Measurements from ENCODE around the gene ZAP70. TPM values are rescaled to one million over a fixed set of nuclear protein-coding genes. Genes with fewer than 3 reads are reported as not detected.

ZAP70 gene
- total and polyA plus RNA-seq, 2 of the 13 experiments (the other 11 are each of a cell fraction or from before 2014, with no cell fraction given), result 0.51 to 4.0 TPM

DNA sequence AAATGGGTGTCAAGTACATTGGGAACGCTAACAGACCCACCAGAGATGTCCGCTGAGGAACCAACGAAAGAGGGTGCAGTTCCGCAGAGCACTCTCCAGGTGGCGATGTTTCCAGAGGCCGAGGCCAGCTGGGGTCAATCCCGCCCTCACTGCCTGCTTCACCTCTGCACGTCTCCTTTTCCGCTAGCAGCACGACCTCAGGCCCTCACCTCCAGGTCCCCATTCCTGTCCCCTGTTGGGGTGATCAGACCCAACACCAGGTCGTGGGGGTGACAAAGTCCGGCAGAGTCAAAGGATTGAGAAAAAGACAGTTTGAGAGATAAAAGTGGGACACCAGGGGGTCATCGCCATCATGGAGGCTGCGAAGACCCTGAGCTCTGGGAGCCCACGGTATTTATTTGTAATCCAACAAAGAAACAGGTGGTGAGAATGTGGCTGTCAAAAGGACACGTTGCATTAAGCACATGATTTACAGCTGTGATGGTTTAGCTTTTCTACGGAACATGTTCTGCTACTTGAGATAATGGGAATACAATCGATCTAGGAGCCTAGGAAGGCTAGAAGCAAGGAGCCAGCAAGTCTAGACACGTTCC lies 27.3 kb downstream of the ZAP70 start (continued):
- TF ChIP-seq, protein P1, sequence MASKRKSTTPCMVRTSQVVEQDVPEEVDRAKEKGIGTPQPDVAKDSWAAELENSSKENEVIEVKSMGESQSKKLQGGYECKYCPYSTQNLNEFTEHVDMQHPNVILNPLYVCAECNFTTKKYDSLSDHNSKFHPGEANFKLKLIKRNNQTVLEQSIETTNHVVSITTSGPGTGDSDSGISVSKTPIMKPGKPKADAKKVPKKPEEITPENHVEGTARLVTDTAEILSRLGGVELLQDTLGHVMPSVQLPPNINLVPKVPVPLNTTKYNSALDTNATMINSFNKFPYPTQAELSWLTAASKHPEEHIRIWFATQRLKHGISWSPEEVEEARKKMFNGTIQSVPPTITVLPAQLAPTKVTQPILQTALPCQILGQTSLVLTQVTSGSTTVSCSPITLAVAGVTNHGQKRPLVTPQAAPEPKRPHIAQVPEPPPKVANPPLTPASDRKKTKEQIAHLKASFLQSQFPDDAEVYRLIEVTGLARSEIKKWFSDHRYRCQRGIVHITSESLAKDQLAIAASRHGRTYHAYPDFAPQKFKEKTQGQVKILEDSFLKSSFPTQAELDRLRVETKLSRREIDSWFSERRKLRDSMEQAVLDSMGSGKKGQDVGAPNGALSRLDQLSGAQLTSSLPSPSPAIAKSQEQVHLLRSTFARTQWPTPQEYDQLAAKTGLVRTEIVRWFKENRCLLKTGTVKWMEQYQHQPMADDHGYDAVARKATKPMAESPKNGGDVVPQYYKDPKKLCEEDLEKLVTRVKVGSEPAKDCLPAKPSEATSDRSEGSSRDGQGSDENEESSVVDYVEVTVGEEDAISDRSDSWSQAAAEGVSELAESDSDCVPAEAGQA (IDR thresholded peaks at IDR 0.05; ENCODE audit: low read depth), result no peak
- TF ChIP-seq, protein P1 (CRISPR knock-in tag; IDR thresholded peaks at IDR 0.05; ENCODE audit: borderline replicate concordance), result no peak
- TF ChIP-seq, protein P2, sequence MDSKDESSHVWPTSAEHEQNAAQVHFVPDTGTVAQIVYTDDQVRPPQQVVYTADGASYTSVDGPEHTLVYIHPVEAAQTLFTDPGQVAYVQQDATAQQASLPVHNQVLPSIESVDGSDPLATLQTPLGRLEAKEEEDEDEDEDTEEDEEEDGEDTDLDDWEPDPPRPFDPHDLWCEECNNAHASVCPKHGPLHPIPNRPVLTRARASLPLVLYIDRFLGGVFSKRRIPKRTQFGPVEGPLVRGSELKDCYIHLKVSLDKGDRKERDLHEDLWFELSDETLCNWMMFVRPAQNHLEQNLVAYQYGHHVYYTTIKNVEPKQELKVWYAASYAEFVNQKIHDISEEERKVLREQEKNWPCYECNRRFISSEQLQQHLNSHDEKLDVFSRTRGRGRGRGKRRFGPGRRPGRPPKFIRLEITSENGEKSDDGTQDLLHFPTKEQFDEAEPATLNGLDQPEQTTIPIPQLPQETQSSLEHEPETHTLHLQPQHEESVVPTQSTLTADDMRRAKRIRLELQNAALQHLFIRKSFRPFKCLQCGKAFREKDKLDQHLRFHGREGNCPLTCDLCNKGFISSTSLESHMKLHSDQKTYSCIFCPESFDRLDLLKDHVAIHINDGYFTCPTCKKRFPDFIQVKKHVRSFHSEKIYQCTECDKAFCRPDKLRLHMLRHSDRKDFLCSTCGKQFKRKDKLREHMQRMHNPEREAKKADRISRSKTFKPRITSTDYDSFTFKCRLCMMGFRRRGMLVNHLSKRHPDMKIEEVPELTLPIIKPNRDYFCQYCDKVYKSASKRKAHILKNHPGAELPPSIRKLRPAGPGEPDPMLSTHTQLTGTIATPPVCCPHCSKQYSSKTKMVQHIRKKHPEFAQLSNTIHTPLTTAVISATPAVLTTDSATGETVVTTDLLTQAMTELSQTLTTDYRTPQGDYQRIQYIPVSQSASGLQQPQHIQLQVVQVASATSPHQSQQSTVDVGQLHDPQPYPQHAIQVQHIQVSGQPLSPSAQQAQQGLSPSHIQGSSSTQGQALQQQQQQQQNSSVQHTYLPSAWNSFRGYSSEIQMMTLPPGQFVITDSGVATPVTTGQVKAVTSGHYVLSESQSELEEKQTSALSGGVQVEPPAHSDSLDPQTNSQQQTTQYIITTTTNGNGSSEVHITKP (CRISPR knock-in tag; IDR thresholded peaks at IDR 0.05; ENCODE audit: low read depth), result no peak
- TF ChIP-seq, protein P3, sequence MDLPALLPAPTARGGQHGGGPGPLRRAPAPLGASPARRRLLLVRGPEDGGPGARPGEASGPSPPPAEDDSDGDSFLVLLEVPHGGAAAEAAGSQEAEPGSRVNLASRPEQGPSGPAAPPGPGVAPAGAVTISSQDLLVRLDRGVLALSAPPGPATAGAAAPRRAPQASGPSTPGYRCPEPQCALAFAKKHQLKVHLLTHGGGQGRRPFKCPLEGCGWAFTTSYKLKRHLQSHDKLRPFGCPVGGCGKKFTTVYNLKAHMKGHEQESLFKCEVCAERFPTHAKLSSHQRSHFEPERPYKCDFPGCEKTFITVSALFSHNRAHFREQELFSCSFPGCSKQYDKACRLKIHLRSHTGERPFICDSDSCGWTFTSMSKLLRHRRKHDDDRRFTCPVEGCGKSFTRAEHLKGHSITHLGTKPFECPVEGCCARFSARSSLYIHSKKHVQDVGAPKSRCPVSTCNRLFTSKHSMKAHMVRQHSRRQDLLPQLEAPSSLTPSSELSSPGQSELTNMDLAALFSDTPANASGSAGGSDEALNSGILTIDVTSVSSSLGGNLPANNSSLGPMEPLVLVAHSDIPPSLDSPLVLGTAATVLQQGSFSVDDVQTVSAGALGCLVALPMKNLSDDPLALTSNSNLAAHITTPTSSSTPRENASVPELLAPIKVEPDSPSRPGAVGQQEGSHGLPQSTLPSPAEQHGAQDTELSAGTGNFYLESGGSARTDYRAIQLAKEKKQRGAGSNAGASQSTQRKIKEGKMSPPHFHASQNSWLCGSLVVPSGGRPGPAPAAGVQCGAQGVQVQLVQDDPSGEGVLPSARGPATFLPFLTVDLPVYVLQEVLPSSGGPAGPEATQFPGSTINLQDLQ (CRISPR knock-in tag; IDR thresholded peaks at IDR 0.05), result no peak
- TF ChIP-seq, protein P4, sequence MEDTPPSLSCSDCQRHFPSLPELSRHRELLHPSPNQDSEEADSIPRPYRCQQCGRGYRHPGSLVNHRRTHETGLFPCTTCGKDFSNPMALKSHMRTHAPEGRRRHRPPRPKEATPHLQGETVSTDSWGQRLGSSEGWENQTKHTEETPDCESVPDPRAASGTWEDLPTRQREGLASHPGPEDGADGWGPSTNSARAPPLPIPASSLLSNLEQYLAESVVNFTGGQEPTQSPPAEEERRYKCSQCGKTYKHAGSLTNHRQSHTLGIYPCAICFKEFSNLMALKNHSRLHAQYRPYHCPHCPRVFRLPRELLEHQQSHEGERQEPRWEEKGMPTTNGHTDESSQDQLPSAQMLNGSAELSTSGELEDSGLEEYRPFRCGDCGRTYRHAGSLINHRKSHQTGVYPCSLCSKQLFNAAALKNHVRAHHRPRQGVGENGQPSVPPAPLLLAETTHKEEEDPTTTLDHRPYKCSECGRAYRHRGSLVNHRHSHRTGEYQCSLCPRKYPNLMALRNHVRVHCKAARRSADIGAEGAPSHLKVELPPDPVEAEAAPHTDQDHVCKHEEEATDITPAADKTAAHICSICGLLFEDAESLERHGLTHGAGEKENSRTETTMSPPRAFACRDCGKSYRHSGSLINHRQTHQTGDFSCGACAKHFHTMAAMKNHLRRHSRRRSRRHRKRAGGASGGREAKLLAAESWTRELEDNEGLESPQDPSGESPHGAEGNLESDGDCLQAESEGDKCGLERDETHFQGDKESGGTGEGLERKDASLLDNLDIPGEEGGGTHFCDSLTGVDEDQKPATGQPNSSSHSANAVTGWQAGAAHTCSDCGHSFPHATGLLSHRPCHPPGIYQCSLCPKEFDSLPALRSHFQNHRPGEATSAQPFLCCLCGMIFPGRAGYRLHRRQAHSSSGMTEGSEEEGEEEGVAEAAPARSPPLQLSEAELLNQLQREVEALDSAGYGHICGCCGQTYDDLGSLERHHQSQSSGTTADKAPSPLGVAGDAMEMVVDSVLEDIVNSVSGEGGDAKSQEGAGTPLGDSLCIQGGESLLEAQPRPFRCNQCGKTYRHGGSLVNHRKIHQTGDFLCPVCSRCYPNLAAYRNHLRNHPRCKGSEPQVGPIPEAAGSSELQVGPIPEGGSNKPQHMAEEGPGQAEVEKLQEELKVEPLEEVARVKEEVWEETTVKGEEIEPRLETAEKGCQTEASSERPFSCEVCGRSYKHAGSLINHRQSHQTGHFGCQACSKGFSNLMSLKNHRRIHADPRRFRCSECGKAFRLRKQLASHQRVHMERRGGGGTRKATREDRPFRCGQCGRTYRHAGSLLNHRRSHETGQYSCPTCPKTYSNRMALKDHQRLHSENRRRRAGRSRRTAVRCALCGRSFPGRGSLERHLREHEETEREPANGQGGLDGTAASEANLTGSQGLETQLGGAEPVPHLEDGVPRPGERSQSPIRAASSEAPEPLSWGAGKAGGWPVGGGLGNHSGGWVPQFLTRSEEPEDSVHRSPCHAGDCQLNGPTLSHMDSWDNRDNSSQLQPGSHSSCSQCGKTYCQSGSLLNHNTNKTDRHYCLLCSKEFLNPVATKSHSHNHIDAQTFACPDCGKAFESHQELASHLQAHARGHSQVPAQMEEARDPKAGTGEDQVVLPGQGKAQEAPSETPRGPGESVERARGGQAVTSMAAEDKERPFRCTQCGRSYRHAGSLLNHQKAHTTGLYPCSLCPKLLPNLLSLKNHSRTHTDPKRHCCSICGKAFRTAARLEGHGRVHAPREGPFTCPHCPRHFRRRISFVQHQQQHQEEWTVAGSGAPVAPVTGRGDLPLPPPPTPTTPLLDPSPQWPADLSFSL (CRISPR knock-in tag; IDR thresholded peaks at IDR 0.05), result no peak
- no peak for TF ChIP-seq ZBTB20 (CRISPR knock-in tag; IDR thresholded peaks at IDR 0.05; ENCODE audit: borderline replicate concordance, low read depth)
- TF ChIP-seq NKX3-1 (CRISPR knock-in tag; IDR thresholded peaks at IDR 0.05), result no peak
- TF ChIP-seq ZNF292 (CRISPR knock-in tag; IDR thresholded peaks at IDR 0.05; ENCODE audit: borderline replicate concordance, low read depth), result no peak
- TF ChIP-seq BCL6 (CRISPR knock-in tag; IDR thresholded peaks at IDR 0.05), result no peak
